TTC549 (cell line): ENCODE measurements around the gene P2RY14.
"Not testable (repeated sequence)": the region's sequence is repeated elsewhere in the genome, so short reads cannot be mapped to it uniquely, and the experiment has no call there.

Experiments
- FAIRE-seq: peaks from 2 replicates; lab custom pipeline; 2012; peaks lifted over from hg19 to GRCh38; lab: Jason Lieb, UNC

Gene P2RY14

DNA sequence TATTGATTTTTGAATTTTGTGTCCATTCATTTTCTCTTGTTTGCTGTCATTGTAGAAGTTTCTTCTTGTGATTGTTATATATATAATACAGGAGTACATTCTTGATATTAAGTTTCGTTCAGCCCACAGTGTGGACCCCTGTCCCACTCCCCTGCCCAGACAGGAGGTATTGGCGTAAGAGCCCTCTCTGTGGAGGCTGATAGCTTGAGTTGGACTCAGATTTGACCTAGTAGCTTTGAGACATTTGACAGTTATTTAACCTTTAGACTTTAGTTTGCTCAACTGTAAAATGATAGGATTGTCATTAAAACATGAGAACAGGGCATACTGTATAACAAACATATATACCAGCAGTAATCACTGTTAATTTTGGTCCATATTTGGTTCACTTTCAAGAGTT is 102.4 kb downstream of the P2RY14 start:
- no peak for FAIRE-seq

- no peak for FAIRE-seq
These were observed 104.0 kb downstream of the P2RY14 start for GRCh38 chr3:151174351-151174750.

- FAIRE-seq: no peak
These were observed 107.1 kb downstream of the P2RY14 start for GRCh38 chr3:151171145-151171757.

- FAIRE-seq: not testable (repeated sequence)
These were observed 108.2 kb downstream of the P2RY14 start for GRCh38 chr3:151169948-151170679.

DNA sequence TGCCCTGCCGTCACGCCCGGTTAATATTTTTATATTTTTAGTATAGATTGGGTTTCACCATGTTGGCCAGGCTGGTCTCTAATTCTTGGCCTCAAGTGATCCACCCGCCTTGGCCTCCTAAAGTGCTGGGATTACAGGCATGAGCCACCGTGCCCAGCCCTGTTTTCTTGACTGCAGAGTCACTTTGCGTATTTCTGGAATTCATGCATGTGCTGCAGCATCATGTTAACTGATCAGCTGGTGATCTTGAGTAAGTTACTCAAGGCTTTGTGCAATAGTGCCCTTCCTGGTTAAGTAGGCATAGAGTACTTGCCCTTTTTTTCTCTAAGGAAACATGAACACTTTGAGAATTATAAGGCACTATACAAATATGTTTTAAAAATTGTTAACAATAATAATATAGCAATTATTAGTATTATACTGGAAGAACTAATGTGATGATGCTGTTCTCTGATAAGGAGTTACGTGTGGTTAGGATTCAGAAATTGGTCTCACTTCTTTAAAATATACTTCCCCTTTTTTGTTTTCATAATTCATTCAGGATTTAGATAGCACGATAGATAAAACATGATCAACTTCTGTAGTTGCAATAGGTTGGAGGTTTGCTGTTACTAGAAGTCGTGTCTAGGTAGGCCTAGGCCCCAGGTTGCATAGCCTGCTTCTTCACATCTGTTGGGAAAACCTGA is 108.9 kb downstream of the P2RY14 start:
- no peak for FAIRE-seq

DNA sequence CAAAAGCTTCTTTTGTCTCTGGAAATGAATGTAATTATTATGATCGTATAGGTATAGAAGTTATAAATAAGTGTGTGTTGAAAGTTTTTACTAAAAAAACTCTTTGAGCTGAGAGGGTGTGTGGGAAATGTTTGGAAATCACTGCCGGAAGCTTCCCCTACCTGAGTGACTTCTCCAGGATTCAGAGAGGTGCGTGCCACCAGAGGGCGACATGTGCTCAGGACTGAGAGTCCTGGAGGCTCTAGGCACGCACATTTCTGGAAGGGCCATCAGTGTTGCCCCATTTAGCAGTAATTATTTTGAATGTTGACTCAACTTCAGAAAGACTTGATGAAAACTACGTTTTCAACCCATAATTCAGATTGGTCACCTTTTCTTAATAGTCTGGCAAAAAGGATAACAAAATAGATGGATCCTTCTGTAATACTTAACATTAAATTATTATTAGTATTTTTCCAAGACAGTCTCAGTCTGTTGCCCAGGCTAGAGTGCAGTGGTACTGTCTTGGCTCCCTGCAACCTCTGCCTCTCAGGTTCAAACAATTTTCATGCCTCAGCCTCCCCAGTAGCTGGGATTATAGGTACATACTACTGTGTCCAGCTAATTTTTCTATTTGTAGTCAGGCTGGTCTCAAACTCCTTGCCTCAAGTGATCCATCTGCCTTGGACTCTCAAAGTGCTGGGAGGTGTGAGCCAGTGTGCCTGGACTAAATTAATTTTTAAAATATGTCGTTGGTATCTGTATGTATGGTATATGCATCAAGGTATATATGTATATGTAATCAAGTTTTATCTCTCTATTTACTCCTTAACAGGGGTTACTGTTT is 109.9 kb downstream of the P2RY14 start:
- FAIRE-seq: no peak

DNA sequence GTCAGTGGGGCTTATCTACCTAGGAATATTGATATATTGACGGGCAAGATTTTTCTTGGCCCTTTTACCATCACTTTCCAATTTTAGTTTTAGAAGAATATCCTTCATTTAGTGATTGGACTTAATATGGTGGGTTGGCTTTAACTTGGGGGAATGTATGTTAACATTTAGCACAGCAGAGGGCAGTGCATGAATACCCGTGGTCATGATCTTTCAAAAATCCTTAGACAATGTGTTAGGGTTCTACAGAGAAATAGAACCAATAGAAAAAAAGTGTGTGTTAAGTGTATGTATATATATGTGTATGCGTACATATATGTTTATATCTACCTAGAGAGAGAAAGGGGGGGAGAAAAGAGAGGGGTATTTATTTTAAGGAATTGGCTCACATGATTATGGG is 112.2 kb downstream of the P2RY14 start:
- FAIRE-seq: no peak

DNA sequence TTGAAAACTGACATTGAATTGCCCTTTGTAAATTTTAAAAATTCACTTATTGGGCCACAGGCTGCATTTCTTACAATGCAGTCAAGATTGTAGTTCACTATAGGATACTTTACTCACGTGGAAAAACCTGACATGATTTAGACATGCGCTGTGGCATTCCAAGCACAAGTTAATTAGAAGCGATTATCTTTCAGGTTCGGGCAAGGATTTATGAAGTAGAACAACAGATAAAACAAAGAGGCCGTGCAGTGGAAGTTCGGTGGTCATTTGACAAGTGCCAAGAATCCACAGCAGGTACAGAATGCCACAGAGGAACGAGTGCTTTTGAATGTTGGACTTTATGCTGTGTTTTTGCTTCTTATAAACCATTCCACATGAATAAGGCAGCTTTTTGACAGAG is 113.1 kb downstream of the P2RY14 start:
- FAIRE-seq: no peak
